Measurements from ENCODE around the gene CNDP2. TPM values are rescaled to one million over a fixed set of nuclear protein-coding genes. Genes with fewer than 3 reads are reported as not detected.
"Not testable (repeated sequence)": the region's sequence is repeated elsewhere in the genome, so short reads cannot be mapped to it uniquely, and the experiment has no call there.

Gene CNDP2
- total RNA-seq, 1 donor from 2014 or later = 32.6 TPM

- DNase-seq = not testable (repeated sequence)
These were observed 4.6 kb downstream of the CNDP2 start for GRCh38 chr18:74500774-74501173.

GRCh38 chr18:74501386-74501785, 5.2 kb downstream of the CNDP2 start:
- DNase-seq = no peak

GRCh38 chr18:74503137-74503536, 7.0 kb downstream of the CNDP2 start:
- no peak for DNase-seq

- no peak for DNase-seq
These were observed 9.6 kb downstream of the CNDP2 start for GRCh38 chr18:74505776-74506175.

GRCh38 chr18:74506448-74507084, 10.4 kb downstream of the CNDP2 start:
- DNase-seq = no peak

GRCh38 chr18:74507097-74507881, 11.1 kb downstream of the CNDP2 start:
- no peak for DNase-seq

- no peak for DNase-seq
These were observed 11.8 kb downstream of the CNDP2 start for GRCh38 chr18:74507927-74508326.

GRCh38 chr18:74508366-74508765, 12.2 kb downstream of the CNDP2 start:
- DNase-seq = no peak

GRCh38 chr18:74508821-74509225, 12.7 kb downstream of the CNDP2 start:
- no peak for DNase-seq

GRCh38 chr18:74509856-74510769, 13.9 kb downstream of the CNDP2 start:
- DNase-seq = no peak

GRCh38 chr18:74510770-74511095, 14.6 kb downstream of the CNDP2 start:
- no peak for DNase-seq

GRCh38 chr18:74511823-74512222, 15.7 kb downstream of the CNDP2 start:
- no peak for DNase-seq

- peak; percentile 82 for DNase-seq
These were observed 16.3 kb downstream of the CNDP2 start for GRCh38 chr18:74512321-74513053.

- DNase-seq = no peak
These were observed 17.2 kb downstream of the CNDP2 start for GRCh38 chr18:74513149-74513882.

- no peak for DNase-seq
These were observed 17.7 kb downstream of the CNDP2 start for GRCh38 chr18:74513883-74514205.

- no peak for DNase-seq
These were observed 18.8 kb downstream of the CNDP2 start for GRCh38 chr18:74514860-74515495.

- no peak for DNase-seq
These were observed 19.6 kb downstream of the CNDP2 start for GRCh38 chr18:74515620-74516231.

GRCh38 chr18:74516271-74517235, 20.4 kb downstream of the CNDP2 start:
- DNase-seq = no peak

- DNase-seq = no peak
These were observed 21.1 kb downstream of the CNDP2 start for GRCh38 chr18:74517236-74517630.

All from occipital lobe (tissue), 2 donors.